ENCODE results near the gene MGME1.

The MGME1 gene

GRCh38 chr20:18030020-18030419 is 61.2 kb downstream of the MGME1 start:
- DNase-seq: no peak

DNA sequence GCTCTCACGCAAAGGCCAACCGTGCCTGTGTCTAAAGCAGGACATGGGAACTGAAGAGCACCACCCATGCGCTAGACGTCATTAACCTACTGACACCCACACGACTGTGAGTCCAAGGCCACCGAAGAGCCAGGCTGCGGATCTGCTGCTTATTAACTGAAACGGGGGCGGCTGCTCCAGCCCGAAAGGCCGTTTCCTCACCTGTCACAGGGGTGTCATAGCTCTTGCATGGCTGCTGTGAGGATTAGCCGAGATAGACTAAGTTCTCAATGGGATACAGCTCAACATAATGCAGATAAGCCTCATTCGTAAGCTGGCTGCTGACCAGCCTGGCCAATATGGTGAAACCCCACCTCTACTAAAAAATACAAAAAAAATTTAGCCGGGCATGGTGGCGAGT is 62.2 kb downstream of the MGME1 start:
- DNase-seq: no peak

GRCh38 chr20:18031888-18032509 is 63.2 kb downstream of the MGME1 start:
- no peak for DNase-seq

- no peak for DNase-seq
These were observed 64.4 kb downstream of the MGME1 start for GRCh38 chr20:18032977-18033892.

- no peak for DNase-seq
These were observed 65.2 kb downstream of the MGME1 start for GRCh38 chr20:18034039-18034438.

DNA sequence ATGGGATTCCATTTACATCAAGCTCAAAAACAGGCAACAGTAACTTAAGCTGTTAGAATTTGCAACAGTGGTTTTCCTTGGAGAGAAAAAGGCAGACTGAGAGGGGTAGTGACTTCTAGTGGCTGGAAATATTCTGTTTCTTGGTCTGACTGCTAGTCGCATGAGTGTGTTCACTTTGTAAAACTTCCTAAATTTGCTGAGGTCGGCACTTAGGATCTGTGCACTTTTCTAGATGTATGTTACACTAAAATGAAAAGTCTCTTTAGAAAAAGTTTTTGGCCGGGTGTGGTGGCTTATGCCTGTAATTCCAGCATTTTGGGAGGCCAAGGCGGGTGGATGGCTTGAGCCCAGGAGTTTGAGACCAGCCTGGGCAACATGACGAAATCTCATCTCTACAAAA is 70.2 kb downstream of the MGME1 start:
- no peak for DNase-seq
